Pancreas (tissue), 10 donors: Measurements from ENCODE around the gene CTU2. TPM values are rescaled to one million over a fixed set of nuclear protein-coding genes. Genes with fewer than 3 reads are reported as not detected.

Experiments used
- ATAC-seq, 4 donors: fragments of 200-7000 bp; cut with Tn5 transposase; one replicate each; pipeline versions ENCODE4 v1.8.0 to v1.9.1; 2020; ENCODE audit warnings: mild to moderate bottlenecking in 4 of 4, moderate library complexity in 4 of 4
- DNase-seq, 6 donors: peaks; one replicate each; pipeline ENCODE4 v3.0.0-alpha.2; 2020
- FAIRE-seq: peaks from 2 replicates; lab custom pipeline; 2012; peaks lifted over from hg19 to GRCh38; lab: Jason Lieb, UNC
- H3K27ac ChIP-seq, 4 donors: fragments of 200-600 bp; sonication (generic); 1 replicate in 3 of 4; 2 replicates in 1 of 4; pipeline versions ENCODE4 v1.5.0 to v1.8.0; 2020
- H3K27me3 ChIP-seq, 4 donors: fragments of 200-600 bp; one replicate each; pipeline ENCODE4 v1.8.0; 2021
- H3K36me3 ChIP-seq, 3 donors: fragments of 200-600 bp; sonication (generic) in 1 of 3; one replicate each; pipeline versions ENCODE4 v1.5.0 to v1.8.0; 2020 to 2021
- H3K4me1 ChIP-seq, 3 donors: fragments of 200-600 bp; one replicate each; pipeline ENCODE4 v1.8.0; 2021
- H3K4me3 ChIP-seq, 4 donors: fragments of 200-600 bp; sonication (generic) in 2 of 4; one replicate each; pipeline versions ENCODE4 v1.5.0 to v1.8.0; 2020 to 2021
- H3K9me3 ChIP-seq, 4 donors: fragments of 200-600 bp; one replicate each; pipeline ENCODE4 v1.8.0; 2021
- CTCF ChIP-seq, 4 donors: fragments of 200-600 bp; sonication (generic) in 3 of 4; IDR thresholded peaks; one replicate each; pipeline versions ENCODE4 v1.5.0 to v1.8.0; 2021; ENCODE audit warnings: antibody characterized with exemption in 4 of 4
- whole genome bisulfite sequencing, 2 donors: extraction: QIAGEN DNeasy Blood & Tissue Kit; methylation state at CpG; one replicate each; pipeline ENCODE4 v1.1.7; 2013; 5-methylcytosine and 5-hydroxymethylcytosine counted together
- intact Hi-C, 3 donors: fragments of 100-400 bp; cut with DNase I; formaldehyde crosslinking; loops; one replicate each; pipeline versions ENCODE4 v1.11.1 to v1.14.2; 2022
- polyA plus RNA-seq, 2 donors: library from polyadenylated mRNA; stranded (reverse); fragments of 200-250 nt; gene quantifications; one replicate each; pipeline ENCODE4 v1.2.3, GENCODE V29; 2013
- total RNA-seq, 6 donors: library from RNA; stranded (reverse); fragmentation: NEBNext Ultra II Directional in 4 of 6; extraction: Animal tissue kit (Norgen Biotek cat#: 25700) in 4 of 6; gene quantifications; one replicate each; pipeline versions ENCODE4 v1.2.1 to v1.2.4, GENCODE V29; 2021 to 2023
- donor health status: healthy with polysubstance abuse.
- donor health status: DM: no; HTN: no; CAD: no; lungs with moderate emphysema.
- donor health status: DM: no; HTN: no; CAD: no.
- donor health status: control.
- donor health status: control.
- donor health status: Bipolar disorder and iron deficiency.
- donor health status: DM: yes; HTN: yes; CAD: no.
- donor health status: DM: no; HTN: no; CAD: no.
- donor health status: DM: no; HTN: no; CAD: no.
- donor health status: DM: yes; HTN: yes; CAD: no.

CTU2 gene
- total and polyA plus RNA-seq, 8 donors = 8.1 to 21.9 (median 10.6) TPM

- no peak overlapping the region for H3K4me3 ChIP-seq
Measured at GRCh38 chr16:88684569-88685155, 21.6 kb upstream of the CTU2 start.

GRCh38 chr16:88685156-88686061 lies 20.9 kb upstream of the CTU2 start:
- peak in 3 of 4 donors; percentile 4 to 8 (median 4) for ATAC-seq
- Histone ChIP-seq H3K27me3 (no peaks in the 10 kb centered on the region), H3K36me3 (no peaks in the 10 kb centered on the region), H3K4me3 (peak overlapping the region; percentile 53 to 78 (median 62)), H3K4me1 (peaks cover 10 to 25% (median 24%) of the 10 kb centered on the region in 3 donors), H3K27ac (no peak overlapping the region), H3K9me3 (no peaks in the 10 kb centered on the region)
- peak in 3 of 6 donors; percentile 47 to 77 (median 52) for DNase-seq
- FAIRE-seq = no peak
- peak; percentile 10 to 36 (median 21) for TF ChIP-seq CTCF (IDR thresholded peaks at IDR 0.05)
- intact Hi-C loops = no loop called here
- 3 to 5% methylated on average over 33 of the region's 33 CpGs for WGBS, 2 donors

More at GRCh38 chr16:88684569-88685155, 21.6 kb upstream of the CTU2 start:
- intact Hi-C loops = no loop called here
- Histone ChIP-seq H3K36me3 (no peaks in the 10 kb centered on the region), H3K9me3 (no peaks in the 10 kb centered on the region), H3K4me1 (peaks cover 10 to 25% (median 24%) of the 10 kb centered on the region in 3 donors), H3K27me3 (no peaks in the 10 kb centered on the region), H3K27ac (no peak overlapping the region)
- WGBS, 2 donors = 71 to 72% methylated on average over 15 of the region's 15 CpGs
- FAIRE-seq = no peak
- no peak for ATAC-seq
- no peak for DNase-seq
- TF ChIP-seq CTCF (IDR thresholded peaks at IDR 0.05) = no peak

DNA sequence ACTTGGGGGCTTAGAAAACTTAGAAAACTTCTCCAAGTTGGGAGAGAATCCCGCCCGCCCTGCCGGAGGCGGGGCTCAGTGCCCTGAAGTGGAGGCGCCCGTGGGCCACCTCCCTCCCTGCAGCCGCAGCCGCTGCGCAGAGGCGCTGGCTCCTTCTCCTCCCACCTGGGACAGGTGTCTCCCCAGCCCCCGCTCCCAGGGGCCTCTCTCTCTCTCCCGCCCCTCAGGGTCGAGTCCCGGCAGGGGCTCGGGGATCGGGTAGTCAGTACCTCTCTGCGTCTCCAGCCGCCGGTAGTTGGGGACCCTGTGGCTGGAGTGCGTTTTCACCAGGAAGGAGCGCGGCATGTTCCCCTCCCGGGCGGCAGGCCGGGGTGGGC lies 20.3 kb upstream of the CTU2 start:
- peak; percentile 49 to 65 (median 62) for ATAC-seq
- peak overlapping the region; percentile 53 to 78 (median 62) for H3K4me3 ChIP-seq
- FAIRE-seq = no peak
- no peaks in the 10 kb centered on the region for H3K36me3 ChIP-seq
- no peak for TF ChIP-seq CTCF (IDR thresholded peaks at IDR 0.05)
- H3K27me3 ChIP-seq = no peaks in the 10 kb centered on the region
- peak overlapping the region; percentile 22 to 68 (median 31) for H3K27ac ChIP-seq
- no peaks in the 10 kb centered on the region for H3K9me3 ChIP-seq
- intact Hi-C loops = no loop called here
- DNase-seq = peak in 5 of 6 donors; percentile 68 to 85 (median 77)
- H3K4me1 ChIP-seq = peaks cover 10 to 25% (median 24%) of the 10 kb centered on the region in 3 donors
- WGBS, 2 donors = 0% methylated on average over 18 to 25 of the region's 25 CpGs

GRCh38 chr16:88686439-88687253 lies 19.7 kb upstream of the CTU2 start, which contains the start of gene SNAI3:
Gene SNAI3 (minus strand): TSS chr16:88686507. CDS start chr16:88686406, 101 bp downstream.
- Histone ChIP-seq H3K9me3 (no peaks in the 10 kb centered on the region), H3K4me1 (peaks cover 10 to 25% (median 24%) of the 10 kb centered on the region in 3 donors), H3K27me3 (no peaks in the 10 kb centered on the region), H3K4me3 (peak within 1 kb of the TSS; percentile 53 to 78 (median 62)), H3K36me3 (no peaks in the 10 kb centered on the region), H3K27ac (peak within 1 kb of the TSS; percentile 22 to 68 (median 31))
- peak; percentile 83 to 90 (median 88) for ATAC-seq
- no peak for FAIRE-seq
- WGBS, 2 donors = 7 to 12% methylated on average over 31 to 65 of the region's 65 CpGs
- intact Hi-C loops = no loop called here
- DNase-seq = peak; percentile 87 to 96 (median 91)
- no peak for TF ChIP-seq CTCF (IDR thresholded peaks at IDR 0.05)
